GM20000 (cell line): ENCODE measurements around the gene ANK3.

Source experiments
- DNase-seq: peaks from one replicate; pipeline ENCODE4 v3.0.0; 2012; ENCODE audit warnings: low spot score
- CTCF ChIP-seq: IDR thresholded peaks from 2 replicates; pipeline ENCODE4 v1.5.1; 2012; ENCODE audit warnings: mild to moderate bottlenecking, control low read depth; ENCODE audit errors: extremely low read depth, missing control alignments

Gene ANK3

GRCh38 chr10:60045571-60045970, 344.1 kb downstream of the ANK3 start:
- TF ChIP-seq CTCF: no peak
- DNase-seq: no peak

GRCh38 chr10:60044971-60045370, 344.7 kb downstream of the ANK3 start:
- TF ChIP-seq CTCF: no peak
- no peak for DNase-seq

- no peak for TF ChIP-seq CTCF
- DNase-seq: no peak
Observed at GRCh38 chr10:60044242-60044641, 345.4 kb downstream of the ANK3 start.

- DNase-seq: no peak
- no peak for TF ChIP-seq CTCF
Observed at GRCh38 chr10:60043561-60044241, 346.0 kb downstream of the ANK3 start.

GRCh38 chr10:60042914-60043313, 346.8 kb downstream of the ANK3 start:
- no peak for DNase-seq
- no peak for TF ChIP-seq CTCF

GRCh38 chr10:60042262-60042661, 347.4 kb downstream of the ANK3 start:
- DNase-seq: no peak
- no peak for TF ChIP-seq CTCF

GRCh38 chr10:60041489-60042133, 348.1 kb downstream of the ANK3 start:
- no peak for DNase-seq
- no peak for TF ChIP-seq CTCF
